GM19240 (cell line): ENCODE measurements around the gene FMN1.

Experiments
- DNase-seq: peaks from one replicate; pipeline ENCODE4 v3.0.0; 2011; ENCODE audit warnings: low spot score; ENCODE audit not compliant: insufficient read length

Gene FMN1

GRCh38 chr15:33200444-33200843, 5.9 kb upstream of the FMN1 start:
- no peak for DNase-seq

- no peak for DNase-seq
Measured at GRCh38 chr15:33198541-33198940, 4.0 kb upstream of the FMN1 start.

GRCh38 chr15:33197636-33198035, 3.1 kb upstream of the FMN1 start:
- no peak for DNase-seq

- DNase-seq, result no peak
Measured at GRCh38 chr15:33194237-33194636, 277 bp downstream of the FMN1 start.

- no peak for DNase-seq
Measured at GRCh38 chr15:33191591-33191990, 2.9 kb downstream of the FMN1 start.

GRCh38 chr15:33190539-33190938, 4.0 kb downstream of the FMN1 start:
- no peak for DNase-seq

GRCh38 chr15:33188641-33189257, 5.8 kb downstream of the FMN1 start:
- no peak for DNase-seq

- no peak for DNase-seq
Measured at GRCh38 chr15:33188159-33188558, 6.4 kb downstream of the FMN1 start.

GRCh38 chr15:33183334-33183733, 11.2 kb downstream of the FMN1 start:
- DNase-seq, result no peak

- DNase-seq, result no peak
Measured at GRCh38 chr15:33182926-33183325, 11.6 kb downstream of the FMN1 start.

- no peak for DNase-seq
Measured at GRCh38 chr15:33182278-33182905, 12.1 kb downstream of the FMN1 start.

- no peak for DNase-seq
Measured at GRCh38 chr15:33179874-33180273, 14.6 kb downstream of the FMN1 start.

GRCh38 chr15:33171202-33171601, 23.3 kb downstream of the FMN1 start:
- no peak for DNase-seq

- DNase-seq, result no peak
Measured at GRCh38 chr15:33169625-33170024, 24.9 kb downstream of the FMN1 start.

GRCh38 chr15:33168444-33168843, 26.1 kb downstream of the FMN1 start:
- no peak for DNase-seq

GRCh38 chr15:33163816-33164215, 30.7 kb downstream of the FMN1 start:
- no peak for DNase-seq

- no peak for DNase-seq
Measured at GRCh38 chr15:33161209-33161608, 33.3 kb downstream of the FMN1 start.

- DNase-seq, result no peak
Measured at GRCh38 chr15:33160581-33161165, 33.8 kb downstream of the FMN1 start.

- DNase-seq, result no peak
Measured at GRCh38 chr15:33159726-33160453, 34.6 kb downstream of the FMN1 start.

GRCh38 chr15:33158366-33158765, 36.1 kb downstream of the FMN1 start:
- no peak for DNase-seq

- no peak for DNase-seq
Measured at GRCh38 chr15:33157371-33158037, 37.0 kb downstream of the FMN1 start.
